GDM1 (cell line): Measurements from ENCODE around the gene DHRS3.
"Not testable (repeated sequence)": the region's sequence is repeated elsewhere in the genome, so short reads cannot be mapped to it uniquely, and the experiment has no call there.

Experiments used
- DNase-seq: peaks from one replicate; lab custom pipeline; 2025; lab: John Stamatoyannopoulos, UW

Gene DHRS3

DNA sequence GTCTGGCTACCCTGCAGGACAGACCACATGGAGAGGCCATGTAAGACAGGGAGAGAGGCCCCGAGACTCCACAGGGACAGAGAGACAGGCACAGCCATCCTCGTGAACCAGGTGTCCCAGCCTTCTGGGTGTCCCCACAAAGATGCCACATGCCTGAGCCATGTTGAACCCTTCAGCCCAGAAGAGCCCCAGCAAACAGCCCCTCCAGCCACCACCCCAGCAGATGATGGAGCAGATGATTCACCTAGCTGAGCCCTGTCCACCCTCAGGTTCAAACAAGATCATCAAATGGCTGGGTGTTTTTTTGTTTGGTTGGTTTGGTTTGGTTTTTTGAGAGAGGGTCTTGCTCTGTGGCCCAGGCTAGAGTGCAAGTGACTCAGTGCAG lies 78.7 kb downstream of the DHRS3 start:
- no peak for DNase-seq

DNA sequence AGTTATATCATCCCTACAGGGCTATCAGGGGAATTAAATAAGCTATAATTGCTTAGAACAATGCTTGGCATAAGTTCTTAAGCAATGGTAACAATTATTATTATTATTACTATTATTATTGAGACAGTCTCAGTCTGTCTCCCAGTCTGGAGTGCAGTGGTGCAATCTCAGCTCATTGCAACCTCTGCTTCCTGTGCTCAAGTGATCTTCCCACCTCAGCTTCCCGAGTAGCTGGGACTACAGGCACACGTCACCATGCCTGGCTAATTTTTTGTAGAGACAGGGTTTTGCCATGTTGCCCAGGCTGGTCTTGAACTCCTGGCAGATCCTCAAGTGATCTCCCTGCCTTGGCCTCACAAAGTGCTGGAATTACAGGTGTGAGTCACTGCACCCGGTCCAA lies 79.5 kb downstream of the DHRS3 start:
- DNase-seq: not testable (repeated sequence)

DNA sequence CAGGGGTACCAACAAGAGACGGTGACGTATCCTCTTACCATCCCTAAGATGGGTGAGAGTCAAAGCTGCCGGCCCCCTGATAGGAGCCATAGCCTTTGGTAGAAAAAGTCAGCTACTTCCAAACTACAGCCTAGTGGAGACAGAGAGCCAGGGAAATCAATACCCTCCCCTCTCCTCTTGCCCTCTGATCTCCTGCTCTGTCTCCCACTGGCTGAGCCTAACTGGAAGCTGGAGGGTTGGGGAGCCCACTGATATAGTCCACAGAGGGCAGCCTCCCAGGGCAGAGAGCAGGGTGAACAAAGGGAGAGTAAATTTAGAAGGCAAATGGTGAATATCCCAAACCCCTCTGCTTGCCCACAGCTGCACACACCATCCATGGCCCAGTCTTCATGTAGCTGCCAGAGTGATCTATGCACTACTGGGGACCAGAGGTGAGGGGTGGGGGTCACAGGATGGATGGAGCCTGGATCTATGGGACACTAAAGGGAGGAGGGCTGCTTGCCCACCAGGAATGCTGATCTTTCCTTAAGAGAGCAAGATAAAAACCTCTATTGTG lies 80.0 kb downstream of the DHRS3 start:
- no peak for DNase-seq

DNA sequence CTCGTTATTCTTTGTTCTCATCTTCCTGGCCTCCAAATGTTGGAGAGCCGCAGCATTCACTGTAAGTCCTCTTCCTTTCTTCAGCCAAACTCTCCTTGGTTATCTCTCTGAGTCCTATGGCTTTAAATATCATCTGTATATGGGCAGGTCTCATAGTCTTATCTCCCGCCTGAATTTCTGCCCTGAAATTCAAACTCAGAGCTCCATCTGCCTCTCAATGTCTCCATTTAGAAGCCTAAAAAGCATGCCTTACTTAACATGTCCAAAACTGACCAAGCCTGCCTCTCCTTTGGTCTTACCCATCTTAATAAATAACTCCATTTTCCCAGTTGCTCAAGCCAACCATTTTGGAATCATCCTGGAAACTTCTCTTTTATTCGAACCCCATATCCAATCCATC lies 80.7 kb downstream of the DHRS3 start:
- DNase-seq: no peak

DNA sequence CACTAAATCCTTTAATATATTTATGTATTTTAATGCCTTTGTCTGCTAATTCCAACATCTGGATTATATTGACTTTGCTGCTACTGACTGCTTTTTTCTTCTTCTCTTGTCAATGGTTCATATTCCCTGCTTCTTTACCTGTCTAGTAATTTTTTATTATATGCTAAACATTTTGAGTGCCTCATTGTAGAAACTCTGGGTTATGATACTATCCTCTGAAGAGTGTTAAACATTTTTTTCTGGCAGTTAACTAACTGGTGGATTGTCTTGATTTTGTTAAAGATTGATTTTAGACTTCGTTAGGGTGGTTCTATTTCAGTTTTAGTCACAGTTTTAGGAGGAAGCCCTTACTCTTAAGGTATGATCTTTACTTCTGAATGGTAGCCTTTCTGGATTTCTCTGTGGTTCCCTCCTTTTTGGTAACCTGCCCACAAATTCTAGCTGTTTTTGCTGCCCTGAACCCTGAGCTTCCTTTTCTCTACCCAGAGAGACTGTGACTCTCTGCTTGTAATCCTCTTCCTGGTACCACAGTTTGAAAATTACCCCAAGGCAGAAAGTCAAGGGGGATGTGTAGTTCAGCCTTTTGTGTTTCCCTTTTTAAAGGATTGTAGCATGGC lies 81.9 kb downstream of the DHRS3 start:
- DNase-seq: no peak

DNA sequence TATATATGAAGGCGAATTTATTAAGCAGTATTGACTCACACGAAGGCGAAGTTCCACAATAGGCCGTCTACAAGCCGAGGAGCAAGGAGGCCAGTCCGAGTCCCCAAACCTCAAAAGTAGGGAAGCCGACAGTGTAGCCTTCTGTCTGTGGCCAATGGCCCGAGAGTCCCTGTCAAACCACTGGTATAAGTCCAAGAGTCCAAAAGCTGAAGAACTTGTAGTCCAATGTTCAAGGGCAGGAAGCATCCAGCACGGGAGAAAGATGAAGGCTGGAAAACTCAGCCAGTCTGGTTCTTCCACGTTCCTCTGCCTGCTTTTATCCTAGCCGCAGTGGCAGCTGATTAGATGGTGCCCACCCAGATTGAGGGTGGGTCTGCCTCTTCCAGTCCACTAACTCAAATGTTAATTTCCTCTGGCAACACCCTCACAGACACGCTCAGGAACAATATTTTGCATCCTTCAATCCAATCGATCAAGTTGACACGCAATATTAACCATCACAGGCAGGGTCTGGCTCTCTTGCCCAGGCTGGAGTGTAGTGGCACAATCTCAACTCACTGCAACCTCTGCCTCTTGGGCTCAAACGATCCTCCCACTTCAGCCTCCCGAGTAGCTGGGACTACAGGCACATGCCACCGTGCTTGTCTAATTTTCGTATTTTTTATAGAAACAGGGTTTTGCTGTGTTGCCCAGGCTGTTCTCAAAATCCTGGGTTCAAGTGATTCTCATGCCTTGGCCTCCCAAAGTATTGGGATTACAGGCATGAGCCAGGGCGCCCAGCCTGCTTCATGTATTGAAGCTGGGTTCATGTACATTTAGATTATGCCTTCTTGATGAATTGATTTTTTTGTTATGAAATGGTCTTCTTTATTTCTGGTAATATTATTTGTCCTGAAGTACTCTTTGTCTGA lies 85.3 kb downstream of the DHRS3 start:
- DNase-seq: no peak

DNA sequence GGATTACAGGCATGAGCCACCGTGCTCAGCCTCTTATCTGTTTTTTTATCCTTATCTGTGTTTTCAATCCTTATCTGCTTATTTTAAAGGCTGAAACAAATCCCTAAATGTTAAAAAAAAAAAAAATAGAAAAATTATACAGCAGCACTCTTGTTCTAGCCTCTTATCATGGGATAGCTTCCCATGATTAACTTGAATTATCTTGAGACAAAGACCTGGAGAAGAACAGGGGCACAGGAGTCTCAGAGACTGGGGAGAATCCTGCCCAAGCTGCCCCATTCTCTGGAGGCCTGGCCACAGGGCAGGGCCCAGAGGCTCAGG lies 86.9 kb downstream of the DHRS3 start:
- no peak for DNase-seq

DNA sequence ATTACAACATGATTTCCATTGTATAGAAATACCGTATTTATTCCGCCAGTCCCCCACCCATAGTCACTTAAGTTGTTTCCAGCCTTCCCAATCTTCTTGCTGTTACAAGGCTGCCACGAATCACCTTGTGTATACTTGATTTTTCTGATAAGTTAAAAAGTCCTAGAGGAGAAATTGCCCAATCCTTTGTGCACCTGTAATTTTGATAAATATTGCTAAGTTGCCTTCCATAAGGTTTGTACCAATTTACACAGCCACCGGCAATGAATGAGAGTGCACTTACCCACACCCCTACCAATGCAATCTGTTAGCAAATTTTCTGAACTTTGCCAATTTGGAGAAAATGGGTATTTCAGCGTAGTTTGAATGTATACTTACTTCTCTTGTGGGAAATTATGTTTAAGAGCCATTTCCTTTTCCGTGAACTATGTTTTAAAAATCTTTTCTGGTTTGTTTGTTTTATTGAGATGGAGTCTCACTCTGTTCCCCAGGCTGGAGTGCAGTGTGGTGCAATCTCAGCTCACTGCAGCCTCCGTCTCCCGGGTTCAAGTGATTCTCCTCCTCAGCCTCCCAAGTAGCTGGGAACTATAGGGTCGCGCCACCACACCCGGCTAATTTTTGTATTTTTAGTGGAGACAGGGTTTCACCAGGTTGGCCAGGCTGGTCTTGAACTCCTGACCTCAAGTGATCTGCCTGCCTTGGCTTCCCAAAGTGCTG lies 87.4 kb downstream of the DHRS3 start:
- DNase-seq: no peak

DNA sequence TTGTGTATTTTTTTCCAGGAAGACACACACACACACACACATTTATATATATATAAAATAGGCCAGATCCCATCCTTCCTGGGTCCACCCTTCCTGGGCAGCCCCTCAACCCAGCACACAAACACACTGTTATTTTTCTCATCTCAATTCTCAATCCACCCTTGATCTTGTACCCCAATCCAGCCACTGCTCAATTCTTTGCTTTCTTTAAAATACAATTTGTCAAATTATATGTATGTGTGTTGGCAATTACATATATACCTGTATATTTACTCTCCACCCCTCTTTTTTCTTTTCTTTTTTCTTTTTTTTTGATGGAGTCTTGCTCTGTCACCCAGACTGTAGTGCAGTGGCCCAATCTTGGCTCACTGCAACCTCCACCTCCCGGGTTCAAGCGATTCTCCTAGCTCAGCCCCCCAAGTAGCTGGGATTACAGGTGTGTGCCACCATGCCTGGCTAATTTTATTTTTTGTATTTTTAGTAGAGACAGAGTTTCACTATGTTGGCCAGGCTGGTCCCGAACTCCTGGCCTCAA lies 88.3 kb downstream of the DHRS3 start:
- no peak for DNase-seq

DNA sequence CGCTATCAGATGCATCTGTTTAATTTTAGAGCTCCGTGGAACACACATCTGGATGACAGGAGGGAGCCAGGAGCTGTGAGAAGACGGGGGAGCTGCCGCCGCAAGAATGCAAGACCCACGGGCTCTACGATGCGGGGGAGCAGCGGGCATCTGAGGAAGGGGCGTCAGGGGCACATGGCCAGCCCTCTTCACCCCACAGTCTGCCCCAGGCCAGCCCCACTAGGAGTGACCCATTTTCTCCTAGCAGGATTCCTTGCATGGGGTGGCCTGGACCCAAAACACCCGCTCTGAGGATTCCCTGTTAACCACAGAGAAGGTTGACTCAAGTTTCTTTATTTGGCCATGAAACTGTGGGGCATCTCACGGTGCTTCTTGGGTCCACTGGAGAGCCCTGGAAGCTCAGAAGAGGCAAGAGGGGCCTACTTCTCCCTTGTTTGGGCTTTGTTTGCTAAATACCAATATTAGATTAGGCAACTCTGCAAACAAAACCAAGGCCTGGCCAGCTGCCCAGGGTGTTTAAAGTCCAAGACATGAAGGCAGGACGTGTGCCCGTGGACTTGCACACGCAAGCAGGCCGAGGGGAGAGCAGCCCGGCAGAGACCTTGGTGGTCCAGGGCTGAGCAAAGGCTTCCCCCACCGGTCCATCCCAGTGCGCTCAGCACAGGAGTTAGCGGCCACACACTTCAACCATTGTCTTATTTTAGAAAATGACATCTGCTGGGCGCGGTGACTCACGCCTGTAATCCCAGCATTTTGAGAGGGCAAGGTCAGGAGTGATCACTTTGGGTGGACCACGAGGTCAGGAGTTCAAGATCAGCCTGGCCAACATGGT lies 89.8 kb downstream of the DHRS3 start:
- no peak for DNase-seq

DNA sequence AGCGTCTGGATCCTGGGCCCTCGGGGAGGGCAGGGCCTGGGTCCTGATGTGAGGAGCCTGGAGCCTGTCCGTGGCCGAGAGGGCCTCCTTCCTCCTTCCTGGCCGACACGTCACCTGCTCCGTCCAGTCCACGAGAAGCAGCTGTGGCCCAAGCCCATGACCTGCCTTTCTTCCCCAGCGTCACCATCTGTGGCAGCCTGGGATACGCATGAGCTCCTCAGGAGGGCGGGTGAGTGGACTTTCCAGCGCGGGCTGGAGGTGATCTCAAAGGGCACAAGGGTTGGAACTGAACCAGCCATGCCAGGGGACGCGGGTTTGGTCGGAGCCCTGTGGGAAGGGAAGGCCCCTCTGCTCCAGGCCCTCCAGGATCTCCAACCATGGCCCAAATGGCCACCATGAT lies 90.4 kb downstream of the DHRS3 start:
- DNase-seq: no peak

DNA sequence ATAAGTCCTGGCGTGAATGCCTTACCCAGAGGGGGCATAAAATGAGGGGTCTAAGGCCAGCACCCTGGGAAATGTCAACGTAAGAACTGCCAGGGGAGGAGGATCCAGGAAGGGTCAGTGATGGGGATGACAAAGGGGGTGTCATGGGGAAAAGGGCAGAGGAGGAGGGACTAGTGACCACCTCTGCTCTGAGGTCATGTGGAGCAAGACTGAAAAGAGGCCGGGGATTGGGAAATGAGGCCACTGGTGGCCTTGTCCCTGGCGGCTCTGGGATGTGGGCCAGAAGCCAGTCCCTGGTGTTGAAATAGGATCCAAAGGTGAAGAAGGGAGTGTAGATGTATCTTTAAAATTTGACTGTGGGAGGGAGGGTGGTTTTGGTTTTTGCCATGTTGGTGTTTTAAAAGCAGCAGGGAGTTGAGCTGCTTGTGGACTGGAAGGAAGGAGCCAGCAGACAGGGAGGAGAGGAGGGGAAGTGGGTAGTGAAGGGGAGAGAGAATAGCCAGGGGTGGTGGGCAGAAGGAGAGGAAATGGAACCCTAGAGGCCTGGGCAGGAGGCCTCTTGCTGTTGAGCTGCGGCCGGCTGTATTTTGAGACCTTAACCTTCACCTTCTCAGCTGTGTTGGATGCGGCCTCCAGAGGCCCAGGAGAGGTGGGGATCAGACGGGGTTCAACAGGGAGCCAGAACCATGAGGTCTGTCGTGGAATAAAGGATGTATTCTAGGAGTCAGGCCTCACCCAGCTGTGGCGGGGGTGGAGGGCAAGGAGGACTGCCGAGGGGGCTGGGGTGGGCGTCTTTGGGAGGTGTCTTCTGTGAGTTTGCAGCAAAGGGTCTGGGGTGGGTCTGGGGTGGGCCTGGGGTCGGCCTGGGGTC lies 92.5 kb downstream of the DHRS3 start:
- DNase-seq: no peak

DNA sequence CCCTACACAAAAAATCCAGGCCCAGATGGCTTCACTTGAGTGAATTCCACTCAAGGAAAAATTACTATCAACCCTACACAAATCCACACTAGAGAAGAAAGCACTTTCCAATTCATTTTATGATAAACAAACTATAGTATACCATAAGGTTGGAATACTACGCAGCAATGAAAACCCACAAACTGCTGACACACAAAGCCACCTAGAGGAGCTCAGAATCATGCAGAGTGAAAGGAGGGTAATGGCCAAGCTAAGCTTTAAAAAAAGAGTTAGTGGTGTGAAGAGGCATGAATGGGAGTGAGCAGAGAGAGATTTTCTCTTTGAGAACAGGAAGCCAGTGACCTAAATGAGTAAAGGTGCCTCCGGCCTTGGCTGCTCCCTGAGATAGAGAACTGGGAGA lies 93.7 kb downstream of the DHRS3 start:
- no peak for DNase-seq

DNA sequence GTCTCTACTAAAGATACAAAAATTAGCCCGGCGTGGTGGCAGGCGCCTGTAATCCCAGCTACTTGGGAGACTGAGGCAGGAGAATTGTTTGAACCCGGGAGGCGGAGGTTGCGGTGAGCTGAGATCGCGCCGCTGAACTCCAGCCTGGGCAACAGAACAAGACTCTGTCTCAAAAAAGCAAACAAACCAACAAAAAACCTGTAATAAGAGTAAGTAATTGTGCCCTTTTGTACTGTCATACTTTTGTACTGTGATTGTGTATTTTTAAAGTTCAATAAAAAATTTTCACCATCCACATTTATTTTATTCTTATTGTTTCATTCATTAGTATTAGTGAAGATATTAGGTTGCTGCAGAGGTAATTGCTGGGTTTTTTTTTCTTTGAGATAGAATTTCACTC lies 95.2 kb downstream of the DHRS3 start:
- DNase-seq: not testable (repeated sequence)

DNA sequence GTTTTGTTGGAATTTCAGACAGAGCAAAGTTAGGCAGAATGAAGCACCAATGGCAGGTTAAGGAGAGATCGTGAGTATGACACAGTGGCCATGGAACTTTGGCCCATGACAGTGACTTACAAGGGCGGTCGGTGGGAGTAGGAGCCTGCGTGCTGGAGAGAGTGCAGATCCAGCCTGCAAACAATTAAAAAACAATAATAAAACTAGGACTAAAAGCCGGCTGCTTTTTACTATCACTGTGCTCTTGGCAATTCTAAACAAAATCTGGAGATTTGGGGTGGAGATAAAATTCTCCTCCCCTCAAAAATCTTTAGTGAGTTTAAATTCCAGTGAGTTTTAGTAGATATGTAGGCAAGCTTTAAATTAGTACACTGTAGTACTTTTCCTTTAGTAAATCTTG lies 96.9 kb downstream of the DHRS3 start:
- DNase-seq: no peak

DNA sequence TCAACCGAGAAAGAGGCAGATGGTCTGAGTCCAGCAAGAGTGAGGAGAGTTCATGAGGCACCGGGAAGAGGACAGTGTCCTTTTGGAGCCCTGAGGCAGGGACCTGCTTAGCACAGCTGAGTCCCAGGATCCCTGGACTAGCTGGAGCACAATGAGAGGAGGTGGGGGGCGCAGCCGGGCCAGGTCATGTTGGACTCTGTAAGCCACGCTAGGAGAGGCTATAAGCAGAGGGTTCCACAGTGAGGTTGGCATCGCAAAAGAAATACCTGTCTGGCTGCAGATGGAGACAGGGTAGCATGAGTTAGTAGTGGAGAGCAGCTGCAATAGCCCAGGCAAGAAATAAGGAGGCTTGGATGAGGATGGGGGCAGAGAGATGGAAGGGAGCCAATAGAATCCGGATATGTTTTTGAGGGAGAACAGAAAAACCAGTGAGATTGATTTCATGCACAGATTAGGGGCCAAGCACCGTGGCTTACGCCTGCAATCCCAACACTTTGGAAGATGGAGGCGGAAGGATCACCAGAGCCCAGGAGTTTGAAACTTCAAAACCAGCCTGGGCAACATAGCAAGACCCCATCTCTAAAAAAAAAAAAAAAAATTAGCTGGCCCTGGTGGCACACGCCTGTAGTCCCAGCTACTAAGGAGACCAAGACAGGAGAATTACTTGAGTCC lies 98.2 kb downstream of the DHRS3 start:
- DNase-seq: no peak

DNA sequence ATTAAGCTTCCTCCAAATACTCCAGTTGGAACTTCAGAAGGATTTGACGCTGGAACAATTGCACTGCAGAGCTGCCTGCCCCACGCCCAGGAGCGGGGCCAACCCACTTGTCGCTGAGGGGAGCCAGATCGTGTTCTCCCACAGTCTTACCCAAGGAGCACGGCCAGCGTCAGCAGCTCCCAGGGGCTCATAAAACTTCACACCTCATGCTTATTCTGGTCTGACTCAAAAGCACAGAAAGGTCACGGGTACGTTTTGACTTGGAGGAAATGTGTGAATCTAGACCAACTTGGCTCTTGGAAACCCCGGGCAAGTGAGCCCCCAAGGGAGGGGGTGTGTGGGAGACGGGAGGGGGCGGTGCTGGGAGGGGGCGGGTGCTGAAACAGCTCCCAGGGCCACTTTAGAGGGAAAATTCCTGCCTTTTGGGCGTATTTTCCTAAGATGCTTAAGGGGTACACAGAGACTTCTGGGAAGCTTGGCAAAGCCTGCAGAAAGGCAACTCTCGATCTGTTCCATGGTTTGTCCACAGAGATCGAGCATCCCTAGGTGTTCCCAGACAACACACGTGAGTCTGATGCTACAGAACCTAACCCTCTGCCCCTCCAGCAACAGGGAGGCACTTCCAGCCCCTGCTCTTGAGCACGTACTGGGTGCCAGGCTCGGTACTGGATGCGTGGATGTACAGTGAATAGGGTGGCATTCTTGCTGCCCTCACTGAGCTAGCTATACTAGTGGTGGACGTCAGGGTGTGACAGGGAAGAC lies 98.9 kb downstream of the DHRS3 start:
- DNase-seq: no peak
